Superior temporal gyrus (tissue), 1 donor: Measurements from ENCODE around the gene TMEM229B.

Source experiments
- DNase-seq: peaks from one replicate; pipeline ENCODE4 v3.0.0-alpha.2; 2016; ENCODE audit errors: extremely low spot score

The TMEM229B gene

DNA sequence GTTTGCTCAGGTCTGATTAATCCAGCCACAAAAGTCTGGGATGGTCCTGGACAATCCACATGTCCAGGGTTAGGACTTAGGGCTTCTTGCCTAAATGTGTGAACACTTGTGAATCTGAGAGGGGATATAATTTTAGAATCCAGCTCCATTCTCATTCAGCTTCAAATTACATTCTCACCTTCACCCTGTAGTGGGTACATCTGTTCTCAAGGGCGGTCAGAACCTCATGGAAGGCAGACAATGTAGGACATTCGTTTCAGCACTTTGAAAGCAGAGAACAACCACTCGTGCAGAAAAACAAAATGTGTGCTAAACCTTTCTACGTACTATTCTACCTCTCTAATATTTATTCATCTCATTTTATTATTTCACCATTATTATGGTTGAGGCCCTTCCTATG, 1.2 kb downstream of the TMEM229B start:
- no peak for DNase-seq

DNA sequence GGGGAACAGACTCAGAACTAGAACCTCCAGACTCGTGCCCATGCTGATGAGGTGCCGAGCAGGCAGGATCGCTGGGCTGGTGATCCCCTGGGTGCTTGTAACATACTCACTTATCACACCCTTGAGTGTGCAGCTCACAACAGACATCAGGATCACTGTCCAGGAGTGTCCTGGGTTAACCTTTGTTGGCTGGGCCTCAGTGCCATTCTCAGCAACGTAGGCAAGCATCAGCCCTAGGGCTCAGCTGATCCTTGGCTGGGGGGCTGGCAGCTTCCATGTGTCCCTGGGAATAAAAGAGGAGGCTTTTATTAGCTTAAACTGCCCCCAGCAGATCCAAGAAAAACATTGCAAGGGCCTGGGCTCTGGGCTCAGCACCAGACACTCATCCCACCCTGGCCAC, 1.6 kb downstream of the TMEM229B start:
- DNase-seq = no peak

DNA sequence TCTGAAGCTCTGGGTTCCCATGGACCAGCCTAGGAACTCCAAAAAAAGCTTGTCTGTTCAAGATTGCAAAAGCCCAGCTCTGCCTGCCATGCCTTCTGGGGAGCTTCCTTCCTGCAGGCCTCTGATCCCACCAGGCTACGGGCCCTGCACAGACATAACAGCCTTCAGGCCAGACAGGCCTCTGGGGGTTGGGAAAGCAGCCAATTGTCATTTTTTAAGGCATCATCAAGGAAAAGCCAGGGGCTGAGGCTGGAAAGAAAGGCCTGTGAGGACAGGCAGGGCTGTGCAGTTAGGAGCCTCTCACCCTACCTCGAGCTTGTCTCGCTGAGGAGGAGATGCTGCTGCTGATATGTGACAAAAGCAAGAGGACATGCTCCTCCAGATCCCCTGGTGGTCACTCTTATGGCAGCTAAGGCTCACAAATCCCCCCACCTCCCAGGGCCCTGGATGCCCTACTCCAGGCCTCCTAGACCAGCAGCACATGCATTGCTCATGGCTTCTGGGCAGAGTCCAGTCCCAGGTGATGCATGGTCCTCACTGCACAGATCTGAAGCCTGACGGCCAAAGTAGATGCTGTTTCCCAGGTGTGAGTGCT, 2.9 kb downstream of the TMEM229B start:
- no peak for DNase-seq

DNA sequence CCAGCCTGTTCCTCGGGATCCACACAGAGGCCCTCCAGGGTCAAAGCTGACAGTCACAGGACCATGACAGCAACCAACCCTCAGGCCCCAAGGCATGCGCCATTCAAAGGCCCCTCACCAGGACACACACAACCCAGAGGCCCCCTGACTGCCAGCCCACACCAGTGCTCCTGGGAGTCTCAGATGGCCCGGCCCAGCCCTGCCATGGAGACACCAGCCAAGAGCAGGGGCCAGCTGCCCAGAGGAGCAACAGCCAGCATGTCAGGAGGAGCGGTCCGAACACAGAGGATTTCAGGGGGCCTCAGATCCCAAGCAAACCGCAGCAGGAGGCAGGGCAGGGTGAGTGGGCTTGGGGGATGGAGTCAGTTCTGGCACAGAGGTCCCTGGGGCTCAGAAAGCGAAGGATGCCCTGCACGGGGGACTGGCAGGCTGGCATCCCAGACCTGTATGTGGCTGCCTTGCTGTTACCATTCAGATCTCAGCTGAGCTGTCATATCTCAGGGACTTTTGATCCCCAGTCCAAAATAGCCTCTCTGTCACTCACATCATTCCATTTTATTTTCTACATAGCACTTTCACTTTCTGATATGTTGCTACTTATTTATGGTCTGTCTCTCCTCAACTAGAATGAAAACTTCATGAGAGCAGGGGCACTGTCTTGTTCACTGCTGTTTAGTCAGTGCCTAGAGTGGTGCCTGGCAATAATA, 4.8 kb downstream of the TMEM229B start:
- no peak for DNase-seq

DNA sequence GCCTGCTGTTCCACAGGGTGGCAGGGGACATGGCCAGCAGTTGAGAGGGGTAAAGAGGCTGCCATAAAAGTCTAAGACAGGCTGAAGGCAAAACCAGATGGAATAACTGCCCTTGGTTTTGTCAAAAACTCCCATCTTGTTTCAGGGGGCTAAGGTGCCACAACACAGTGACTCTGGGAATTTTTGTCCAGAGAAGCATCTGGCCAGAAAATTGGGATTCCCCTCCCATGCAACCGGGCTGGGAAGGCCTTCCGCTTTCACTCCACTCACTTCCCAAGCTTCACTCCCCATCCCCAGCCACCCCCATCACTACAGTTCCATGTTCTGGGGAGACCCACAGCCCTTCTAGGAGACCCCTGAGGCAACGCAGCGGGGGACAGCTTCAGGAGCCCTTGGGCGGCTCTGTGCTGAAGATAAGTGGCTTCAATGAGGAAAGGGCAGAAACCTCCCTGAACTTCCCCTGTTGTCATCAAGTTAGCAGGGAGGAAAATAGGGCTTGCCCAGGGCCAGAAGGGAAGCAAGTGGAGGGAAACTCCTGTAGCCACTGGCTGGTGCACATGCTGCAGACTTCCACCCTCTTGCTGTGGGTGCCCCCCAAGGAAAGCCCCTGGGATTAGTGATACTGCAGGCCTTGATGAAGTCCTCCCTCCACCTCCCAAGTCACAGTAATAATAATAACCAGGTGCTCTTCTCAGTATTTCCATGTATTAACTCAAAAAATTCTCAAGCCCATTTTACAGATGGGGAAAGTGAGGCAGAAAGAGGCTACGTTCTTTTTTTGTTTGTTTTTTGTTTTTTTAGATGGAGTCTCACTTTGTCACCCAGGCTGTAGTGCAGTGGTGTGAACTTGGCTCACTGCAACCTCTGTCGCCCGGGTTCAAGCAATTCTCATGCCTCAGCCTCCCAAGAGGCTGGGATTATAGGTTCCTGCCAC, 6.0 kb downstream of the TMEM229B start:
- no peak for DNase-seq

DNA sequence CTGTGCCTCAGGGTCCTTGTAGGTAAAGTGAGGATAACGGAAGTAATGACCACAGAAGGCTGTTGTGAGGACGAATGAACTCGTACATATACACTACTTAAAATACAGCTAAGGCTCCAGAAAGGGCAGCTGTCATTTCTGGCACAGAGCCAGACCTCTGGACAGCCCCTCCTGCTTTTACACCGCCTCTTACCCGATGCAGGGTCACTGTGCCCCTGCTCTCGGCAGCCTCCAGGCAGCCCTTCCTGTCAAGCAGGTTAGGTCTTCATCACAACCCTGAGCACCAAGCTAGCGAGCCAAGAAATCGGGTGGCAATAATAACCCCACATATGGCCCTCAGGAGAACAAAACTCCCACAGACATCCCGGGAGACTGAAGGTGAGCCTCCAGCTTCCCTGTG, 8.5 kb downstream of the TMEM229B start:
- DNase-seq = no peak

DNA sequence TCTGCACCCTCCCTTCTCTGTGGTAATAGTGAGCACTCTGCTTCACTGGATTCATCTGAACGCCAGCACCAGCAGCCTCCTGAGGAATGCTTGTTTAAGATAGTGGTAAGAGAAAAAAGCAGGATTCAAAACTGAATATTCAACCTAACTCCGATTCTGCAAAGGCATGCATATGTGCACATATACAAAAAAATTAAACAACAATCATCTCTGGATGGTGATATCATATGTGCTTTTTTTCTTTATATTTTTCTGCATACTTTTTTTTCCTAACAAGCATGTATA, 9.8 kb downstream of the TMEM229B start:
- no peak for DNase-seq

DNA sequence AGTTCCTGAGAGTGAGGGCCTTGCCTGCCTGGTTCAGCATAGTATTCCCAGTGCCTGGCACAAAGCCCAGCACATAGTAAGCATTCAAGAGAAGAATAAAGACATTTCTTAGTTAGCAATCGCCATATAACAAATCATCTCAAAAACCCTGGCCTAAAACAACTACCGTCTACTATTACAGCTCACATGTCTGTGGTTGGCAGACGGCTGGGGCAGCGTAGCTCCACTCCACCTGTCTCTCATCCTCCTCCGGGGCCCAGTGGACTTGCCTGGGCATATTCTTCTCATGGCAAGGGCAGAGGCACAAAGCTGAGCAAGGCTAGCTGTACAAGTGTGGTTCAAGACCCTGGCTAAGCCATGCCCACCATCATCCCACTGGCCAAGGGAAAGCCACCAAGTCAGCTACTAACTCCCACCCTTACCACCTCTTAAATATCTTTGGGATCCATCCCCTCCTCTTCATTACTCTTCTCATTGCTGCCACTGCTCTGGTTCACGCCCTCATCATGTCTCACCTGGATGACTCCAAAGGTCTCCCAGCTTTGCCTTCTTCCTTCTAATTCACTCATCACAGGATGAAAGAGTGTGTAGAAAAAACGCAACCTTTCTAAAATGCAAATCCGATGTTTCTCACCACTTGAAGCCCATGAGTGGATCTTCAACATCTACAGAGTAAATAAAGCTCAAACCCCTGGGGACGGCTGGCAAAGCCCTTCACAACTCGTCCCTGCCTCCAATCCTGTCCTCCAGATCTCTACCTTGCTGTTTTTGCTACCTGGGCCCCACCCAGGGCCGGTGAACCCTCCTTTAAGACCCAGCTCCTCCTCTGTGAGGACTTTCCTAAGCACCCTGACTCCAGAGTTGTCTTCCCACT, 10.4 kb downstream of the TMEM229B start:
- no peak for DNase-seq

DNA sequence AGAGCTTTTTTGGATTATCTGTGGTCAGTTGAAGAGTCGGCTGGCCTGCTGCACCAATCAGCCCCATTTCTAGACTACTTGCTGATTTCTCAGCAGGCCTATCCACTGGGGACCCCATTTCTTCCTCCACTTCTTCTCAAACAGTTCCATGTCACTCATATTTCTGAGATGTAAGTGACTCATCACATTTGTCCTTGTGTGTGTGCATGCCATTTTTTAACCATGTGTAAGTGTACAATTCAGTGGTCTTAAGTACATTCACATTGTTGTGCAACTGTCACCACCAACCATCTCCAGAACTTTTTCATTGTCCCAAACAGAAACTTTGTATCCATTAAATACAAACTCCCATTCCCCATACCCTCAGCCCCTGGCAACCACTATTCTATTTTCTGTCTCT, 14.2 kb downstream of the TMEM229B start:
- DNase-seq = no peak

DNA sequence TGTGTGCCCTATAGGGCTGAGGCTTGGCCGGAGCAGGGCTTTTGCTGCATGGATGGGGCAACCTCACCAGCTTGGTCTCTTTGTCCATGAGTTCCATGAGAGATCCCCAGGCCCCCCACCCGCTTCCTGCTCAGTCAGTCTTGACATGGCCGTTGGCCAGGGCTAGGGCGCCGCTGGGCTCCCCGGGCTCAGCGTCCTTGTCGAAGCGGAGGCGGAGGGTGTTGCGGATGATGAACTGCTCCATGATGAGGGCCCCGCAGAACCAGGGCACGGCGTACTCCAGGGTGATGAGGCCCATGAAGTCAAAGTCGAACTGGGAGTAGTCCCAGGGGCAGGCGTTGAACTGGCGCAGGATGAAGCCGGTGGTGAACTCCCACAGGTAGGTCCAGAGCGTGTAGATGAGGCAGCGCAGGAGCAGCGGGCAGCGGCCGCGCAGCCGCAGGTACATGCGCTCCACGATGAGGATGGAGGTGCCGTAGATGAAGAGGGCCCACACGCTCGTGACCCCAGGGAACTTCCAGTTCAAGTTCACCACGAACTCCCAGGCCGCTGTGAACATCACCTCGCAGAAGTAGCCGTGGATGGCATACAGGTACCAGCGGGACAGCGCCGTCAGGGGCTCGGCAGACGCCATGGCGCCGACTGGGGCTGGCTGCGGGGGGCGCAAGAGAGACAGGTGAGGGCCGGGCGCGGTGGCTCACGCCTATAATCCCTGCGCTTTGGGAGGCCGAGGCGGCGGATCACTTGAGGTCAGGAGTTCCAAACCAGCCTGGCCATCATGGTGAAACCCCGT, 15.0 kb downstream of the TMEM229B start:
- no peak for DNase-seq

DNA sequence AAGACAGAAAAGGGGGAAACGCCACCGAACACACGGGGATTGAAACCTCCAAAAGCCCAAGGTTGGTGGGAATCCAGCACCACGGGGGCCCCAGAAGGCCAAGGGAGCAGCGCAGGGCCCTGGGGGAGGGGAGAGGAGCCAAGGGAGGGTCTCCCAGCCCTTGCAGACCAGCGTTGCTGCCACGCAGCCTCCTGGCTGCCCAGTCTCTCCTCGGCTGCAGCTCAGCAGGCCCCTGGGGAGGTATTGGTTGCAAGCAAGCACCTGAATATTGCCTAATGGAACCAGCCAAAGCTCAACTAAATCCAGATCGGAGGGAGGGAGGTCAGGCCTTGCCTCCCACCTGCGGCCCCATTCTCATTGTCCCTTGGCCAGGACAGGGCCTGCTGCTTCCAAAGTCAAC, 15.8 kb downstream of the TMEM229B start:
- no peak for DNase-seq

DNA sequence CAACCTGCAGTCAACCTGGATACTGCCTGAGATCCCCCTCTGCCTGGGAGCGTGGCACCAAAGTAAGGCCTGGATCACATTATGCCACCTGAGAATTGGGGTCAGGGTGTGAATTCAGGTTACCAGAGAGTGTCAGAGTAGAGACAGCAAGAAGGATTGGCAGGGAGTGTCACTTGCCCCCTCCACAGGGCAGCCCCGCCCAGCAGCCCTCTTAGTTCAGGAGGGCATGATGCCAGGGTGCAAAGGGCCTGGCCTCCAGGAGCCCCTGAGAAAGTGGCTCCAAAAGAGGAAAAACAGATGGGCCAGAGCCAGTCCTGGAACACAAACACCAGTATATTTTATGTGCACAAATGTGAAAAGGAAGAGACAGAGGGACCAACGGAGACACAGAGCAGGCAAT, 18.6 kb downstream of the TMEM229B start:
- no peak for DNase-seq

DNA sequence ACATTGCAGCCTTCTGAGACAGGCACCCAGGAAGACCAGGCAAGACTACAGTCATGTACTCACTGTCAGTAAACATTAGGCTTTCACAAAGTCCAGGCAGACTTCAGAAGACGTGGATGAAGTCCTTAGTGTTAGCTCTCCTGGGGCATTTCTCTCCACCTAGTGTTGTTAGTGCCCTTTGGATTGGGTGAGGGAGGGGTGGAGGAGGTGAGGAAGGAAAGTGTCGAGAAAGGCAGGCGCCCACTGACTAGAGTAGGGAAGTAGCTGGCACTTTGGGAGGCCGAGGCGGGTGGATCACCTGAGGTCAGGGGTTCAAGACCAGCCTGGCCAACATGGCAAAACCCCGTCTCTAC, 20.2 kb downstream of the TMEM229B start:
- DNase-seq = no peak

DNA sequence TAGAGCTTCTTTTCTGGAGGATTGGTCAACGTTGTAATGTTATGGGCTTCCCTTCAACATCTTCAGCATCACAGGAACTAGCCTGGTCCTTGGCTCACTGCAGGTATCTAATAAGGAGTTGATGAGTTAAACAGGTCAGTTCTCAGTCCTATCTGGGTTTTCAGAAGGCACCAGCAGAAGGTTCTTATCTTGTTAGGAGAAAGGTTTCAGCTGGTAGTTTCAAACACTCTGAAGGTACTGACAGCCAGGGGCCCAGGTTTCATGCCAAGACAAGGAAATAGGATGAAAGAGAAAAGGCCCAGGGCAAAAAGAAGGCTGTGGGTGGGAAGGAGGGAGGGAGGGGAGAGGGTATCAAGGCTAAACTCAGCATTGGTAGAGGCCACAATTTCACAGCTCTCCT, 21.4 kb downstream of the TMEM229B start:
- no peak for DNase-seq

DNA sequence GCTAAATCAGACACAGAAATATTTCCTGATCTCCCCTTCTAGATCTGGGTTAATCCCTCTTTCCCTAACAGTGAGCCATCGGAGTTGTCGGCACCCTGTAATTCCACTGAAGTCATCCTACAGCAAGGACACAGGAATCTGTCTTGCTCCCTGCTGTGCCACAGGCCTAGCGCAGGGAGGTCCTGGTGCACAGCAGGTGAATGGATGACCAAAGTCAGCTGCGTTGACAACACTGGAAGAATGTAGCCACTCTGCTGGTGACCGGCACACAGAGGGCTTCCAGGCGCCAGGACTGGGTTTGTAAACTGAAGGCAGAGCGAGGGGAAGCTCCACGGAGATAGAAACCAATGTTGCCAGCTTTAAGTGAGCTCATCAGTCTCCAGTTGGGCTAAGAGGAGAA, 23.6 kb downstream of the TMEM229B start:
- DNase-seq = no peak

DNA sequence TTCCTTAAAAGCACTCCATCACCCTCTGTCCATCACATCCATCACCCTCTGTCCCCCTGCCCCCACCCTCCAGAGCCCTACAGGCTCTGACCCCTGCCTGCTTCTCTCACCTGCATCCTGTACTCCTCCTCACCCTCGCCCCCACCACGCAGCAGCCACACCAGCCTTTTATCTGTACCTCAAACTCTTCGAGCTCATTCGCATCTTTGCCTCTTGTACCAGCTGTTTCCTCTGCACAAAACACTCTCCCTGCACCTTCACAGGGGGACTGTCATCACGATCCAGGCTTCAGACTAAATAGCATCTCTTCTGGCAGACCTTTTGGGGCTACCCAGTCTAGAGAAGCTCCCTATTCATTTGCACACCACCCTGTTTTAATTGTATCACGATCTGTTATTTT, 24.1 kb downstream of the TMEM229B start:
- DNase-seq = no peak

DNA sequence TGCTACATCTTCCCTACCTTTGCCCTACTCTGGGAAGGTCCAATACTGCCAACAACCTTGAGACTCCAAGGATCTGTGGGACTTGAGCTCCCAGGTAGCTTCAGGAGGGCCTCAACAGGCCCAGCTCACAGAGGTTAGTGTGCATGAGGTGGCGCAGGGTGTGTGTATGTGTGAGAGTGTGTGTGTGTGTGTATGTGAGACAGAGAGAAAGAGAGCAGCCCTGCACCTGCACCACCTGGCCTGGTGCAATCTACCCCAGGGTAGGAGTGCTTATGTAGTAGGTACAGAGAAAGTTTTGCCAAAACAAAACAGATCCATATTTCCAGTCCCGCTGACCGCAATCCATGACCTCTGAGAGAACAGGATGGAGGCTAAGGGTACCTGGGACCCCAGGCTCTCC, 24.6 kb downstream of the TMEM229B start:
- DNase-seq = no peak

DNA sequence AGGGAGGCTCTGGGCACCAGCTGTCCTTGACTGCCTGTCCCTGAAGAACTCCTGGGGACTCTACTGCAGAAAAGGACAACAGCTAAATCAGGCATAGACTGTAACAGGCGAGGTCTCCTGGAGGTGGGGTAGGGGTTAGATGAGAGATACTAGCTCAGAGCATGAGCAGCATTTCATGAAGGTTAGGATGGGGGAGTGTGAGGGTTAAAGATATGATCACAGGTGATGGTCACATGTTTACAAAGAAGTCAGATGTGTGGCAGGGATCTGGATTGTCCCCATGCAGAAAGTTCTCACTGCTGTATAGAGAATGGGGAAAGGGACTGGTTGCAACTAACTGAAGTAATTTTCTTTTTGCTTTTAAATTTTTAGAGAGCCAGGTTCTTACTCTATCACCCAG, 26.5 kb downstream of the TMEM229B start:
- no peak for DNase-seq

DNA sequence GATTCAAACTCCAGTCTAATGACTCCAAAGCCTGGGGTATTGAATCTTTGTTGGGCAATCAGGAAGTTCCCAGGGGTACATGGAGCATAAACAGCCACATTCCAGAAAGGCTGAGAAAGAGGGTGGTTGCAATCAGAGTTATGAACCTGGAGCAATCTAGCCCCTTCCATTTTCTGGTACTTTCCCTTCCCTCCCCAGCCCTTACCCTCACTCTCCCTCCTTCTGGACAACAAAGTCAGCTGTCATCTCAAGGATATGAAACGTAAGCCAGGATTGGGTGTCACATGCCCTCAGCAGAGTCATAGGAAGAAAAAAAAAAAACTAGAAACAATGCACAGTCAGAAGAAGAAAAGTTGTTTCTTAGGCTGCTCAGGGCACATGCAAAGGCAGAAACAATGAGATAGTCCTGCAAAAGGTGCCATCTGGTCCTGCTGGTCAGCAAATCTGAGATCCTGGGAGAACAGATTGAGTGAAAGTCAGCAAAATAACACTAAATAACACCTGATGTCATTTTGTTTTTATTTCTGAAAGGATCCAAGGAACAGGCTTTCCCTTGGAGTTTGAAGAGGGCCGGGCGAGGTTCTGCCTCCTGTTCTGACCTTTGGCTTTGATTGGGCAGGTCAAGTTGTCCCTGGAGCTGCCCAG, 27.1 kb downstream of the TMEM229B start:
- DNase-seq = no peak

DNA sequence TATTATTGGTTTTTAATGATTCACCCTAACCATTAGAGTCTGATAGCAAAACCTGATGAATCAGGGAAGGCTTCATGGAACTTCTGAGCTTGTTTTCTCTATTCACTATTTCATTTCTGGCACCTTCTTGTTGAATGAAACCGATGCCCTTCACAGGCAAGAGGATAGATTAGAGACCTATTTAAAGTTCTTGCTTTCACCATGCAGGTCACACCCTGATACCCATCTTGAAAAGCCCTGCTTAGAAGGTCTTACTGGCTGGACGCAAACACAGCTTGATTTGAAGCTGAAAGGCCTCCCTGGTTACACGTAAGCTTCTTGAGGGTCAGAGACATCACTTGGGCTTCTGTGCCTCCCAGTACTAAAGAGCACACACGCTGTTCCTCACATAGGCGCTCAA, 29.2 kb downstream of the TMEM229B start:
- no peak for DNase-seq

DNA sequence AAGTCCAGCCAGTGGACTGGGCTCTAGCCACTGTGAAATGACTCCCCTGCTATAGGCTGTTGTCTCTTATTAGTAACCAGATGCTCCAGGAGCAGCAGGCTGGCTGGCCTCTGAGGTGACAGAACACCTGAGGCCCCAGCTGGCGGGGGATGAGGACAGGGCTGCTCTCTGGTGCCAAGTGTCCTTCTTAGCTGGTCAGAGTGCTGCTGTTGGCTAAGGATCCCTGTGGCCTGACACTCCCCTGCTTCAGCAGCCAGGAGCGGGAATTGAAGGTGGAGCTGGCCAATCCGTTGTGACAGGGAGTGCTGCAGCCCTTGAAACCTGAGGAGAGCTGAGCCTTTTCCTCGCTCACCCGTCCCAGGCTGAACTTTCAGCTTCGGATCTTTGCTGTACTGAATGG, 30.7 kb downstream of the TMEM229B start:
- no peak for DNase-seq
